Measurements from ENCODE around the gene ALLC. TPM values are rescaled to one million over a fixed set of nuclear protein-coding genes. Genes with fewer than 3 reads are reported as not detected.

ALLC gene
- total and polyA plus RNA-seq, 4 donors: 0.09 to 1.4 (median 0.74) TPM

GRCh38 chr2:3672861-3673678 is 15.1 kb downstream of the ALLC start:
- DNase-seq (ENCODE audit: low spot score): no peak
- no peak for TF ChIP-seq FOXA1 (IDR thresholded peaks at IDR 0.05)
- TF ChIP-seq, protein P1, sequence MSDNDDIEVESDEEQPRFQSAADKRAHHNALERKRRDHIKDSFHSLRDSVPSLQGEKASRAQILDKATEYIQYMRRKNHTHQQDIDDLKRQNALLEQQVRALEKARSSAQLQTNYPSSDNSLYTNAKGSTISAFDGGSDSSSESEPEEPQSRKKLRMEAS (IDR thresholded peaks at IDR 0.05): no peak
- TF ChIP-seq ATF3 (IDR thresholded peaks at IDR 0.05): no peak
- no peak for TF ChIP-seq ZBTB33 (IDR thresholded peaks at IDR 0.05)
- TF ChIP-seq GABPA (IDR thresholded peaks at IDR 0.05 in 1 of 2, conservative IDR thresholded peaks at IDR 0.05 in 1 of 2): no peak
- no peak for TF ChIP-seq RXRA (IDR thresholded peaks at IDR 0.05)
- TF ChIP-seq JUND (IDR thresholded peaks at IDR 0.05): no peak
- no peak for TF ChIP-seq HNF4A (conservative IDR thresholded peaks at IDR 0.05)
- no peak for TF ChIP-seq HNF4G (IDR thresholded peaks at IDR 0.05)
- TF ChIP-seq YY1 (IDR thresholded peaks at IDR 0.05): no peak
- TF ChIP-seq REST (IDR thresholded peaks at IDR 0.05): no peak
- TF ChIP-seq FOXA2 (IDR thresholded peaks at IDR 0.05): no peak
- TF ChIP-seq, protein P2, sequence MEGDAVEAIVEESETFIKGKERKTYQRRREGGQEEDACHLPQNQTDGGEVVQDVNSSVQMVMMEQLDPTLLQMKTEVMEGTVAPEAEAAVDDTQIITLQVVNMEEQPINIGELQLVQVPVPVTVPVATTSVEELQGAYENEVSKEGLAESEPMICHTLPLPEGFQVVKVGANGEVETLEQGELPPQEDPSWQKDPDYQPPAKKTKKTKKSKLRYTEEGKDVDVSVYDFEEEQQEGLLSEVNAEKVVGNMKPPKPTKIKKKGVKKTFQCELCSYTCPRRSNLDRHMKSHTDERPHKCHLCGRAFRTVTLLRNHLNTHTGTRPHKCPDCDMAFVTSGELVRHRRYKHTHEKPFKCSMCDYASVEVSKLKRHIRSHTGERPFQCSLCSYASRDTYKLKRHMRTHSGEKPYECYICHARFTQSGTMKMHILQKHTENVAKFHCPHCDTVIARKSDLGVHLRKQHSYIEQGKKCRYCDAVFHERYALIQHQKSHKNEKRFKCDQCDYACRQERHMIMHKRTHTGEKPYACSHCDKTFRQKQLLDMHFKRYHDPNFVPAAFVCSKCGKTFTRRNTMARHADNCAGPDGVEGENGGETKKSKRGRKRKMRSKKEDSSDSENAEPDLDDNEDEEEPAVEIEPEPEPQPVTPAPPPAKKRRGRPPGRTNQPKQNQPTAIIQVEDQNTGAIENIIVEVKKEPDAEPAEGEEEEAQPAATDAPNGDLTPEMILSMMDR (IDR thresholded peaks at IDR 0.05; ENCODE audit: low read depth, low read length, missing input control): no peak
- TF ChIP-seq TAF1 (conservative IDR thresholded peaks at IDR 0.05): no peak
- no peak for TF ChIP-seq EGR1 (IDR thresholded peaks at IDR 0.05; ENCODE audit: low read depth in 2 of 2)
- Histone ChIP-seq H3K36me3 (ENCODE audit: control insufficient read depth in 4 of 4, insufficient read depth in 3 of 4, low read depth in 1 of 4, low read length in 3 of 4) (no peaks in the 10 kb centered on the region), H3K4me3 (ENCODE audit: low read depth in 1 of 3, low read length in 3 of 3) (no peak overlapping the region), H3K4me1 (ENCODE audit: control insufficient read depth in 4 of 4, insufficient read depth in 4 of 4, low read length in 3 of 4) (no peaks in the 10 kb centered on the region), H3K9me3 (ENCODE audit: control insufficient read depth in 4 of 4, low read length in 3 of 4) (no peaks in the 10 kb centered on the region), H3K9ac (ENCODE audit: low read depth in 1 of 2, low read length in 2 of 2) (no peak overlapping the region), H3K27me3 (ENCODE audit: control insufficient read depth in 4 of 4, insufficient read depth in 4 of 4, low read length in 3 of 4) (no peaks in the 10 kb centered on the region), H3K27ac (ENCODE audit: low read depth in 1 of 2, low read length in 2 of 2) (no peak overlapping the region)
- WGBS: 83% methylated on average over 9 of the region's 9 CpGs

Measured in liver (tissue), 9 donors.